Measurements from ENCODE around the gene IBSP. TPM values are rescaled to one million over a fixed set of nuclear protein-coding genes. Genes with fewer than 3 reads are reported as not detected.

IBSP gene, protein sequence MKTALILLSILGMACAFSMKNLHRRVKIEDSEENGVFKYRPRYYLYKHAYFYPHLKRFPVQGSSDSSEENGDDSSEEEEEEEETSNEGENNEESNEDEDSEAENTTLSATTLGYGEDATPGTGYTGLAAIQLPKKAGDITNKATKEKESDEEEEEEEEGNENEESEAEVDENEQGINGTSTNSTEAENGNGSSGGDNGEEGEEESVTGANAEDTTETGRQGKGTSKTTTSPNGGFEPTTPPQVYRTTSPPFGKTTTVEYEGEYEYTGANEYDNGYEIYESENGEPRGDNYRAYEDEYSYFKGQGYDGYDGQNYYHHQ
- not detected in 2 replicates for total RNA-seq (2022)
- percentile 17 among the genes with signal in this experiment for Bru-seq, nascent RNA
- percentile 13 among the genes with signal in this experiment for BruChase-seq, experiment 1, labeled RNA remaining after a 2-hour chase
- BruChase-seq, experiment 2, labeled RNA remaining after a 6-hour chase: percentile 17 among the genes with signal in this experiment
- long read RNA-seq: 0 reads

DNA sequence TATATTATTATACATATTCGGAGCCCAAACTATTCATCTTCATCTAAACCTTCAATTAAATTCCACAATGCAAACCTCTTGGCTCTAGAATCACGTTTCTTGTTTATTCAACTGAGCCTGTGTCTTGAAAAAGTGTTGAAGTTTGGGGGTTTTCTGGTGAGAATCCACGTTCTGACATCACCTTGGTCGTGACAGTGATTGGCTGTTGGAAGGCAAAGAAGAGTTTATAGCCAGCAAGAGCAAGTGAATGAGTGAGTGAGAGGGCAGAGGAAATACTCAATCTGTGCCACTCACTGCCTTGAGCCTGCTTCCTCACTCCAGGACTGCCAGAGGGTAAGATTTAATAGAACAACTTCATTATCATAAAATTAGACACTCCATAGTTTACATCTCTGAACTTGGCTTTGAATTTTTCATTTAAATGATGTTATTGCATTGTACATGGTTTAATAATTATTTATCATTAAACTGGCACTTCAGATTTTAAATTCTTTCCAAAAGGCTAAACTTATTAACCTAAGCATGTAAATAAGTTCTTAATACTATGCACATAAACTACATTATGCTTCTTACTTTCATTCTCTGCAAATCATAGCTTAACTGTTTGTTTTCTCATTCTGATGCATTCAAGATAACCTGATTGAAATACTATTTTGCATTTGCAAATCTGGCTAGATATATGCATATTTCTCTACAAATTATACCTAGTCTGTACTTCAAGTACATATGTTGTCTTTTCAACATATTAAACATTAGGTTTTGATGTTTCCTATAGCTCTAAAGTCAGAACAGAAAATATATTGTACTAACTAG, at the start of gene IBSP:
IBSP (plus strand) TSS at position 254 of the 813 bp plus-strand sequence. CDS start 2,808 bp downstream, outside the sequence.
- POLR2A ChIA-PET: no interaction called here
- no peaks in the 10 kb centered on the region for H3K4me1 ChIP-seq
- TF ChIP-seq CTCF (IDR thresholded peaks at IDR 0.05; ENCODE audit: insufficient read depth in 1 of 2, low read depth in 1 of 2, low read length in 1 of 2, severe bottlenecking in 1 of 2, unreplicated experiment in 1 of 2): no peak
- H3K4me3 ChIP-seq (ENCODE audit: low read depth, low read length): no peak within 1 kb of the TSS
- H3K36me3 Mint-ChIP-seq (ENCODE audit: insufficient read depth, unreplicated experiment): no peaks in the 10 kb centered on the region
- no peak for DNase-seq
- H3K4me1 Mint-ChIP-seq (ENCODE audit: low read depth, unreplicated experiment): no peaks in the 10 kb centered on the region
- no peaks in the 10 kb centered on the region for H3K9me3 Mint-ChIP-seq (ENCODE audit: unreplicated experiment)
- H3K27me3 ChIP-seq (replicated peaks; ENCODE audit: control insufficient read depth, insufficient read depth, low read length): no peaks in the 10 kb centered on the region
- intact Hi-C loops (cut with micrococcal nuclease; ENCODE audit: unreplicated experiment): no loop called here
- no TSS peak for BruUV-seq (replicated peaks)
- no peak within 1 kb of the TSS for H3K4me3 Mint-ChIP-seq (ENCODE audit: unreplicated experiment)
- peaks cover 5% of the 10 kb centered on the region for H3K27me3 Mint-ChIP-seq (ENCODE audit: insufficient read depth, unreplicated experiment)
- H3K27ac Mint-ChIP-seq (ENCODE audit: unreplicated experiment): no peak within 1 kb of the TSS
- CTCF ChIA-PET: no interaction called here
- H3K36me3 ChIP-seq (ENCODE audit: control insufficient read depth, insufficient read depth, low read length): no peaks in the 10 kb centered on the region
- no peaks in the 10 kb centered on the region for H3K9me3 ChIP-seq

- Histone ChIP-seq H3K4me1 (no peaks in the 10 kb centered on the region), H3K36me3 (ENCODE audit: control insufficient read depth, insufficient read depth, low read length) (no peaks in the 10 kb centered on the region), H3K27me3 (replicated peaks; ENCODE audit: control insufficient read depth, insufficient read depth, low read length) (no peaks in the 10 kb centered on the region), H3K4me3 (ENCODE audit: low read depth, low read length) (no peak overlapping the region), H3K9me3 (no peaks in the 10 kb centered on the region)
- DNase-seq: no peak
- no peak overlapping the region for H3K4me3 Mint-ChIP-seq (ENCODE audit: unreplicated experiment)
- TF ChIP-seq CTCF (IDR thresholded peaks at IDR 0.05; ENCODE audit: insufficient read depth in 1 of 2, low read depth in 1 of 2, low read length in 1 of 2, severe bottlenecking in 1 of 2, unreplicated experiment in 1 of 2): no peak
- H3K4me1 Mint-ChIP-seq (ENCODE audit: low read depth, unreplicated experiment): no peaks in the 10 kb centered on the region
- ChIA-PET CTCF (no interaction called here), POLR2A (no interaction called here)
- intact Hi-C loops (cut with micrococcal nuclease; ENCODE audit: unreplicated experiment): no loop called here
- BruUV-seq (replicated peaks): no TSS peak
- H3K36me3 Mint-ChIP-seq (ENCODE audit: insufficient read depth, unreplicated experiment): no peaks in the 10 kb centered on the region
- H3K27me3 Mint-ChIP-seq (ENCODE audit: insufficient read depth, unreplicated experiment): no peaks in the 10 kb centered on the region
- peaks cover 14% of the 10 kb centered on the region for H3K9me3 Mint-ChIP-seq (ENCODE audit: unreplicated experiment)
- no peak overlapping the region for H3K27ac Mint-ChIP-seq (ENCODE audit: unreplicated experiment)
Measured at GRCh38 chr4:87749883-87750282, 49.5 kb upstream of the IBSP start.

DNA sequence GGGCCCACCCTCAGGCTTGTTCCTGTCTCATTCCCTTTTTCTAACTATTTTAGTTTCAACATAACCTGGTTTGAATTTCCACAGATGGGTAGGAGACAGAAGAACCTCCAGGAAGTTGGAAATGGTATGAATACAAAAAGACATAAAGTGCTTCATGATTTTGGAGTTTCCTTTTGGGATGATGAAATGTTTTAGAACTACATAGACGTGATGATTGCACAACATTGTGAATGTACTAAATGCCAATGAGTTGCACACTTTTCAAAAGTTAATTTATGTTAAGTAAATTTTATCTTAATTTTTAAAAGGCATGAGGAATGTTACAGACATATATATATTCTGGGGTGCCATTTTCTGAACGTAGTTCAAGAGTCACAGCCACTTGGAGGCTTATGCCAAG, 41.1 kb upstream of the IBSP start:
- intact Hi-C loops (cut with micrococcal nuclease; ENCODE audit: unreplicated experiment): no loop called here
- Histone ChIP-seq H3K4me3 (ENCODE audit: low read depth, low read length) (no peak overlapping the region), H3K9me3 (no peaks in the 10 kb centered on the region), H3K36me3 (ENCODE audit: control insufficient read depth, insufficient read depth, low read length) (no peaks in the 10 kb centered on the region), H3K27me3 (replicated peaks; ENCODE audit: control insufficient read depth, insufficient read depth, low read length) (no peaks in the 10 kb centered on the region), H3K4me1 (no peaks in the 10 kb centered on the region)
- Mint-ChIP-seq H3K9me3 (ENCODE audit: unreplicated experiment) (no peaks in the 10 kb centered on the region), H3K27me3 (ENCODE audit: insufficient read depth, unreplicated experiment) (peaks cover 7% of the 10 kb centered on the region), H3K27ac (ENCODE audit: unreplicated experiment) (no peak overlapping the region), H3K36me3 (ENCODE audit: insufficient read depth, unreplicated experiment) (no peaks in the 10 kb centered on the region), H3K4me3 (ENCODE audit: unreplicated experiment) (no peak overlapping the region), H3K4me1 (ENCODE audit: low read depth, unreplicated experiment) (no peaks in the 10 kb centered on the region)
- no peak for TF ChIP-seq CTCF (IDR thresholded peaks at IDR 0.05; ENCODE audit: insufficient read depth in 1 of 2, low read depth in 1 of 2, low read length in 1 of 2, severe bottlenecking in 1 of 2, unreplicated experiment in 1 of 2)
- no TSS peak for BruUV-seq (replicated peaks)
- POLR2A ChIA-PET: no interaction called here
- CTCF ChIA-PET: no interaction called here
- DNase-seq: no peak

Measured in Caco-2 (cell line).